Measurements from ENCODE around the gene PWWP2B. TPM values are rescaled to one million over a fixed set of nuclear protein-coding genes. Genes with fewer than 3 reads are reported as not detected.
"Not testable (repeated sequence)": the region's sequence is repeated elsewhere in the genome, so short reads cannot be mapped to it uniquely, and the experiment has no call there.

PWWP2B gene
- polyA plus RNA-seq, 1 experiment, result 1.1 TPM

DNA sequence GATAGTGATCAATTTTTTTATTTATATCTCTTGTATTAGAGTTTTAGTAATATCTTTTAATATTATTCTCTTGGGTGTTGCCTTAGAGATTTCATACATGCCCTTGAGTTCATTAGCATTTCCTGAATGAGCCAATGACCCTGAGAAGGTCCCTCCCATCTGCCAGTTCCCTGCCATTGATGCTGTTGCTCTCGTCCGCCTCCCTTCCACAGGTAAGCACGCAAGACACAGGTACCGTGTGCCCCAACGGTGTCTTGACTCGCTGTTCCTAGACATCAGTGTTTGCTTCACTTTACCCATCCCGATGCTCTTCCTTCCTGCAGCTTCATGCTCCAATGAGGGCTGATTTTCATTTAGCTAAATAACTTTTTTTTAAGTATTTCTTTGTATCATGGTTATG is 19.7 kb upstream of the PWWP2B start:
- CTCF ChIA-PET, result no interaction called here
- no peak overlapping the region for H3K4me3 ChIP-seq (ENCODE audit: low read depth, low read length)
- TF ChIP-seq, protein P1, sequence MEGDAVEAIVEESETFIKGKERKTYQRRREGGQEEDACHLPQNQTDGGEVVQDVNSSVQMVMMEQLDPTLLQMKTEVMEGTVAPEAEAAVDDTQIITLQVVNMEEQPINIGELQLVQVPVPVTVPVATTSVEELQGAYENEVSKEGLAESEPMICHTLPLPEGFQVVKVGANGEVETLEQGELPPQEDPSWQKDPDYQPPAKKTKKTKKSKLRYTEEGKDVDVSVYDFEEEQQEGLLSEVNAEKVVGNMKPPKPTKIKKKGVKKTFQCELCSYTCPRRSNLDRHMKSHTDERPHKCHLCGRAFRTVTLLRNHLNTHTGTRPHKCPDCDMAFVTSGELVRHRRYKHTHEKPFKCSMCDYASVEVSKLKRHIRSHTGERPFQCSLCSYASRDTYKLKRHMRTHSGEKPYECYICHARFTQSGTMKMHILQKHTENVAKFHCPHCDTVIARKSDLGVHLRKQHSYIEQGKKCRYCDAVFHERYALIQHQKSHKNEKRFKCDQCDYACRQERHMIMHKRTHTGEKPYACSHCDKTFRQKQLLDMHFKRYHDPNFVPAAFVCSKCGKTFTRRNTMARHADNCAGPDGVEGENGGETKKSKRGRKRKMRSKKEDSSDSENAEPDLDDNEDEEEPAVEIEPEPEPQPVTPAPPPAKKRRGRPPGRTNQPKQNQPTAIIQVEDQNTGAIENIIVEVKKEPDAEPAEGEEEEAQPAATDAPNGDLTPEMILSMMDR (IDR thresholded peaks at IDR 0.05; ENCODE audit: low read depth, low read length), result no peak
- no peaks in the 10 kb centered on the region for H3K9me3 ChIP-seq (ENCODE audit: control insufficient read depth, insufficient read depth, low read length)
- POLR2A ChIA-PET, result no interaction called here
- H3K27ac ChIP-seq (ENCODE audit: low read depth, low read length), result no peak overlapping the region
- peaks cover 19% of the 10 kb centered on the region for H3K27me3 ChIP-seq (ENCODE audit: control insufficient read depth, insufficient read depth, low read length)
- no peak for DNase-seq (ENCODE audit: low read depth, low spot score)

GRCh38 chr10:132379026-132379425 is 18.0 kb upstream of the PWWP2B start:
- H3K27ac ChIP-seq (ENCODE audit: low read depth, low read length); H3K4me3 ChIP-seq (ENCODE audit: low read depth, low read length); H3K9me3 ChIP-seq (ENCODE audit: control insufficient read depth, insufficient read depth, low read length); POLR2A ChIA-PET; CTCF ChIA-PET; DNase-seq (ENCODE audit: low read depth, low spot score): not testable (repeated sequence)
- peaks cover 16% of the 10 kb centered on the region for H3K27me3 ChIP-seq (ENCODE audit: control insufficient read depth, insufficient read depth, low read length)

DNA sequence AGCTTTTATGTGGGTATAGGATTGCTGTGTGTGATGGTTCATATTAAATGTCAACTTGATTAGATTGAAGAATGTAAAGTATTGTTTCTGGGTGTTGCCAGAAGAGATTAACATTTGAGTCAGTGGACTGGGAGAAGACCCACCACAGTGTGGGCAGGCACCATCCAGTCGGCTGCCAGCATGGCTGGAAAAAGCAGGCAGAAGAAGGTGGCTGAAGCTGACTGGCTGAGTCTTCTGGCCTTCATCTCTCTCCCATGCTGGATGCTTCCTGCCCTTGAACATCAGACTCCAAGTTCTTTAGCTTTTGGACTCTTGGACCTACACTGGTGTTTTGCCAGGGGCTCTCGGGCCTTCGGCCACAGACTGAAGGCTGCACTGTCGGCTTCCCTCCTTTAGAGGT is 16.0 kb upstream of the PWWP2B start:
- H3K27me3 ChIP-seq (ENCODE audit: control insufficient read depth, insufficient read depth, low read length), result peaks cover 15% of the 10 kb centered on the region
- CTCF ChIA-PET, result interaction anchor here (0.9 kb wide), 1 partner anchor 10 kb away, joined by 3 read pairs; no protein-coding TSS in a partner anchor
- DNase-seq (ENCODE audit: low read depth, low spot score); H3K9me3 ChIP-seq (ENCODE audit: control insufficient read depth, insufficient read depth, low read length); H3K4me3 ChIP-seq (ENCODE audit: low read depth, low read length); H3K27ac ChIP-seq (ENCODE audit: low read depth, low read length); POLR2A ChIA-PET: not testable (repeated sequence)

GRCh38 chr10:132381741-132382140 is 15.3 kb upstream of the PWWP2B start:
- TF ChIP-seq, protein P1 (IDR thresholded peaks at IDR 0.05; ENCODE audit: low read depth, low read length), result no peak
- Histone ChIP-seq H3K27ac (ENCODE audit: low read depth, low read length) (no peak overlapping the region), H3K9me3 (ENCODE audit: control insufficient read depth, insufficient read depth, low read length) (no peaks in the 10 kb centered on the region; the same call in 1 of the 2 replicates), H3K27me3 (ENCODE audit: control insufficient read depth, insufficient read depth, low read length) (peaks cover 15% of the 10 kb centered on the region), H3K4me3 (ENCODE audit: low read depth, low read length) (no peak overlapping the region)
- no peak for DNase-seq (ENCODE audit: low read depth, low spot score)
- ChIA-PET POLR2A (no interaction called here), CTCF (interaction anchor here (0.9 kb wide), 1 partner anchor 11 kb away, joined by 3 read pairs; no protein-coding TSS in a partner anchor)

- ChIA-PET CTCF (no interaction called here), POLR2A (no interaction called here)
- TF ChIP-seq, protein P1 (IDR thresholded peaks at IDR 0.05; ENCODE audit: low read depth, low read length), result no peak
- H3K9me3 ChIP-seq (ENCODE audit: control insufficient read depth, insufficient read depth, low read length), result no peaks in the 10 kb centered on the region; the same call in 1 of the 2 replicates
- no peak for DNase-seq (ENCODE audit: low read depth, low spot score)
- peaks cover 15% of the 10 kb centered on the region for H3K27me3 ChIP-seq (ENCODE audit: control insufficient read depth, insufficient read depth, low read length)
- no peak overlapping the region for H3K27ac ChIP-seq (ENCODE audit: low read depth, low read length)
- no peak overlapping the region for H3K4me3 ChIP-seq (ENCODE audit: low read depth, low read length)
Observed at GRCh38 chr10:132382231-132382922, 14.6 kb upstream of the PWWP2B start.

- no peak overlapping the region for H3K4me3 ChIP-seq (ENCODE audit: low read depth, low read length)
- peaks cover 15% of the 10 kb centered on the region for H3K27me3 ChIP-seq (ENCODE audit: control insufficient read depth, insufficient read depth, low read length)
- TF ChIP-seq, protein P1 (IDR thresholded peaks at IDR 0.05; ENCODE audit: low read depth, low read length), result no peak
- CTCF ChIA-PET, result no interaction called here
- H3K9me3 ChIP-seq (ENCODE audit: control insufficient read depth, insufficient read depth, low read length), result no peaks in the 10 kb centered on the region; the same call in 1 of the 2 replicates
- no peak overlapping the region for H3K27ac ChIP-seq (ENCODE audit: low read depth, low read length)
- POLR2A ChIA-PET, result no interaction called here
- DNase-seq (ENCODE audit: low read depth, low spot score), result no peak
Observed at GRCh38 chr10:132383101-132383500, 13.9 kb upstream of the PWWP2B start.
